ENCODE data around the gene DNAJC5G.
"Not testable (repeated sequence)": the region's sequence is repeated elsewhere in the genome, so short reads cannot be mapped to it uniquely, and the experiment has no call there.

DNAJC5G gene

DNA sequence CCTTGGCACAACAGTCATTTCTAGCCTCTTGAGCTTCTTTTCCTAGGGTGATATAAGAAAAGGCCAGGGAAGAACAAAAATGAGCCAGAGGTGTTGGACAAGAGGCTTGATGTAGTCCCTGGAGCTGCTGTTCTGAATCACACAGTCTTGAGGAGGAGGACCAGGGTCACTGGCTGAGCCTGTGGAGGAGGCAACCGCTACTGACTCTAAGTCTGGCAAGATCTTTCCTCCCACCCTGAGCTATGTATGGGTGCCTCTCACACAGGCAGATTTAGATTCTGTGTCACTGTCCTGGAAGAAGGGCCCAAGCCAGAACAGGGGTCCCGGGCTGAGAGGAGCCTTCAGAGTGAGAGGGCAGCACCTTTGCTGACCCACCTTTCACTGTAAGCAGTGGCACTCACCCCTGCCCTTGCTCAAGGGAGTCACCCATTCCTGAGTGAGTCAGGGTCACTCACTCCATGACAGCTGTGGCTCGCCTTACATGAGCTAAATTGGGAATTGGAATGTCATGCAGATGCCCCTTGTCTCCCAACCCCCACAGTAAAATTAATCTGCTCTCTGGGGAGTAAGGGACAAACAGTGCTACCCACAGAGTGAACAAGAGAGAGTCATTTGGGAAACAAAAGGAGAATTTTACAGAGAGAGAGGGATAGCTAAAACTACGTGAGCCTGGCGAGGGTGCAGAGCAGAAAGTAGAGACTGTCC is 6.8 kb downstream of the DNAJC5G start, which contains the start of gene TRIM54:
Gene TRIM54 (plus strand): TSS at position 575 of the 705 bp plus-strand sequence. CDS start 303 bp downstream, outside the sequence.
- no peak for DNase-seq (ENCODE audit: low read depth)

DNA sequence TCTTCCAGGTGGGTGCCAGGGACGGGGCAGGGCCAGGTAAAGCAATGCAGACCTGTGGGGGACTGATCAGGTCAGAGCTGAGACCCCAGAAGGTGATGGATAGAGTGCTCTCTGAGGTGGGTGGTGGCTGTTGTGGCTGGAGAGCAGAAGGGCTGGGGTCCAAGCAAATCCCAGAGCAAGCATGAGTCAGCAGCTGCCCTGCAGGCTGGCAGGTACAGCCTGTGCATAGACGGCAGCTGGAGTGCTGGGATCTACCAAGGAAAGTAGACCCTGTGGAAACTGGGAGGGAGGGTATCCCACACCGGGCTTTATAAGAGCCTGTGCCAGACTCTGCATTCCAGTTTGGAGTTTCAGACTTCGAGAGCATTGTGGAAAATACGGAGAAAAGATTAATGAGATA is 7.7 kb downstream of the DNAJC5G start:
- DNase-seq (ENCODE audit: low read depth): no peak

DNA sequence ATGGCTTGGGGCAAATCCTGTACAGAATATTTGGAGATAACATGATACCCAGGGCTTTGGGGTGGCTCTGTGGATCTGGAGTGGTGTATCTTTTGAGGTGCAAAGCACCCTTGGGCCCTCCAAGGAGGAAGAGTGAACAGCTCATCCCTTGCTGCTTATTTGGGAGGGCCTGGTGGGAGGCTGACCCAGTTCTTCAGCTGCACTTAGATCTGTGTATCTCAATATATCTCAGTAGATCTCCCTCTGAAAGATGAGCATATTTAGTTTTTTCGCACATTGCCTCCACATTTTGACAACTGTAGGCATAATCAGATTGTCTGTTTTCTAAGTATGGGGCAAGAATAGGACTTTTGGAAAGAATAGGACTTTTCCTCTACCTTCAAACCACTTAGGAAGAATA is 9.8 kb downstream of the DNAJC5G start:
- no peak for DNase-seq (ENCODE audit: low read depth)

DNA sequence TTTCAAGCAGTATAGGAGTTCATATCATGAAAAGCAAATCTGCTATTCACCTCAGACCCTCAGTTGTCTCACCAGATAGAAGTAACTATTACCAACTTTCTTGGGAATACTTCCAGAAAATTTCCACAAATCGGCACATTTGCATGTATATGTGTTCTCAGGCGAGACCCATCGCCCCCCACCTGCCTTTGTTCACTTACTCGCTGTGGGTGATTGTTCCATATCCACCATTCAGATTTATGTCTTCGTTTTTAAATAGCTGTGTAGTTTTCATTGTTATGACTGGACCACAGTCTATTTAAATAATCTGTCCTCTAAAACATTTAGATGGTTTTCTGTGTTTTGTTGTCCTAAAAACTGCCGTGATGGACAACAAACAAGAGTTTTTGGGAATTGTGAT is 10.2 kb downstream of the DNAJC5G start:
- no peak for DNase-seq (ENCODE audit: low read depth)

DNA sequence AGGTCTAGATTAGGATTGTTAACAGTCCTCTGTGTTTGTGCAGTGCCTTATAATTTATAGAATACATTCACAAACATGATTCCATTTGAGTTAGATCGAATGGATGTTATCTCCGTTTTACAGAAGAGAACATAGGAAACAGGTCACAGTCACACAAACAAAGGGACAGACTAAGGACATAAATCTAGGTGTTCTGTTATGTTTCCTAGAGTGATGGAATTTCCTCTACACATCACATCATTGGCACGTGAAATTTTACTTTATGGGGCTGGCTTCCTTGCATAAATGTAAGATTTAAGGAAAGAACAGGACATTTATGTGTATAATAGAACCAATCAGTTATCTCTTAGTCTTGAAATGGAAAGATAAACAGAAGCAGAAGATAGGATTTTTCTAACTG is 13.4 kb downstream of the DNAJC5G start:
- DNase-seq (ENCODE audit: low read depth): no peak

DNA sequence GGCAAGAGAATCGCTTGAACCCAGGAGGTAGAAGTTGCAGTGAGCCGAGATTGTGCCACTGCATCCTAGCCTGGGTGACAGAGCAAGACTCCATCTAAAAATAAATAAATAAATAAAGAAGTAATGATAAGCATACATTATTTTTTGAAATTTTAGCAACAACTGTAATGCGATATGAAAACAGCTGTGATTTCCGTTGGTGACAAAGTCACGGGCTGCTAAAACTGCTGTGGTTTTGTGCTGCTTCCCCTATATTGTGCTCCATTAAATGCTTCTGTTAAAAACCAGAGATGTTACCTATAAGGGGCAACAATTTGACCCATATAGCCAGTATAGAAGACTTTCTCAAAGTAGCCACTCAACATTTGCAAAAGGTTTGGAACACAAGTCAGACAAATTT is 15.3 kb downstream of the DNAJC5G start:
- DNase-seq (ENCODE audit: low read depth): no peak

DNA sequence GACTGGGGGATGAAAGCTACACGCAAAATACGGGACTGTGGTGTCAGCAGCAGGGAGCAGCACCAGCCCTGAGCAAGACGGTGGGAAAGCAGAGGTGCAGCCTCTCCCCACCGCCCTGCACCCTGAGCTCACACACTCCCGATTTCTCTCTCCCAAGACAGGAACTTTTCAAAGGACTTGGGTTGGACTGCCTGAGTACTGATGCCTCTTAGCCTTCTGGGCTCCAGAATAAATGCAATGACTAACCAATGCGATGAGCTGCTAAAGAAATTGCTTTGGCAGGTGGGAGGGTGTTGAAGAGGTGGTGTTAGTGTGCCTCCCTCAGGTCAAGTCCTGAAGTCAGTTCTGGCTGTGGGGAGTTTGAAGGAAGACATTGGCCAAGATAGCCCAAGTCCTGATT is 16.6 kb downstream of the DNAJC5G start:
- no peak for DNase-seq (ENCODE audit: low read depth)

DNA sequence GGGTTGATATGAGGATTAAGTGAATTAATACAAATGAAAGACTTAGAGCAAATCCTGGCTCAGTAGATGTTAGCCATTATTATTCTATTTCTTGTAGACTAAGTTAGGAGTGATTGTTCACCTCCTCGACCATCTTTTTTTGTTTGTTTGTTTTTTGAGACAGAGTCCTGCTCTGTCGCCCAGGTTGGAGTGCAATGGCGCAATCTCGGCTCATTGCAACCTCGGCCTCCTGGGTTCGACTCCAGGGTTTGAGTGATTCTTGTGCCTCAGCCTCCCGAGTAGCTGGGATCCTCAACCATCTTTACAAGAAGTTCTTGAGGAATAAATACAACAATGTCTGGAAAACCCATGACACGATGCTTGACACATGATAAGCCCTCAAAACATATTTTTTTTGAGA is 19.7 kb downstream of the DNAJC5G start:
- DNase-seq (ENCODE audit: low read depth): no peak

DNA sequence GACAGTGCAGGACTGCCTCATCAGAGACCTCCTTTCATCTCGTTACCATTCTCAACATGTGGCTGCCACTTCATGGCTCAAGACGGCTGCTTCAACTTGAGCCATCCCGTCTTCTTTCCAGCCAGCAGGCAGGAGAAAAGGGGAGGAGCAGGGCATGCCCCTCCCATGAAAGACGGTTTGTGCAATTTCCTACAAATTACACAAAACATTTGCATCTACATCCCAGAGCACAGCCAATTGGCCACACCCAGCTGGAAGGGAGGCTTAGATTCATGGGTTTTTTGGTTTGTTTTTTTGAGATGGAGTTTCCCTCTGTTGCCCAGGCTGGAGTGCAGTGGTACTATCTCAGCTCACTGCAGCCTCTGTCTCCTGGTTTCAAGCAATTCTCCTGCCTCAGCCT is 21.2 kb downstream of the DNAJC5G start:
- no peak for DNase-seq (ENCODE audit: low read depth)

DNA sequence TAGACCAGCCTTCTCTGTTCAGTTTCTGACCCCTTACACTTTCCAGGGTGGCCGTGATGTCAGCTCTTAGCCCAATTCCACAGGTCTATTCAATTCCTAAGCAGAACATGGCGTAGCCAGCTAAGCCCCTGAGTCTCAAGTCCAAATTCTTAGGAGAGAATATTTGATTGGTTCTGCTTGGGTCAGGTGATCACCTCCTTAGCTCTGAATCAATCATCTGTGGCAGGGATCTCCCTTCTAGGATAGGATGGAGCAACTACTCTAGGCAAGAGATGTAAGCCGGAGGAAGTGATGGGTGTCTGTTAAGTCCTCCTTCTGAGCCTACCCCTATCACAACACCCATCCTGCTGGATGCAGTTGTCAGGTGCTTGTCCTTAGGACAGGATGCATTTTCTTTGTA is 22.0 kb downstream of the DNAJC5G start:
- no peak for DNase-seq (ENCODE audit: low read depth)

DNA sequence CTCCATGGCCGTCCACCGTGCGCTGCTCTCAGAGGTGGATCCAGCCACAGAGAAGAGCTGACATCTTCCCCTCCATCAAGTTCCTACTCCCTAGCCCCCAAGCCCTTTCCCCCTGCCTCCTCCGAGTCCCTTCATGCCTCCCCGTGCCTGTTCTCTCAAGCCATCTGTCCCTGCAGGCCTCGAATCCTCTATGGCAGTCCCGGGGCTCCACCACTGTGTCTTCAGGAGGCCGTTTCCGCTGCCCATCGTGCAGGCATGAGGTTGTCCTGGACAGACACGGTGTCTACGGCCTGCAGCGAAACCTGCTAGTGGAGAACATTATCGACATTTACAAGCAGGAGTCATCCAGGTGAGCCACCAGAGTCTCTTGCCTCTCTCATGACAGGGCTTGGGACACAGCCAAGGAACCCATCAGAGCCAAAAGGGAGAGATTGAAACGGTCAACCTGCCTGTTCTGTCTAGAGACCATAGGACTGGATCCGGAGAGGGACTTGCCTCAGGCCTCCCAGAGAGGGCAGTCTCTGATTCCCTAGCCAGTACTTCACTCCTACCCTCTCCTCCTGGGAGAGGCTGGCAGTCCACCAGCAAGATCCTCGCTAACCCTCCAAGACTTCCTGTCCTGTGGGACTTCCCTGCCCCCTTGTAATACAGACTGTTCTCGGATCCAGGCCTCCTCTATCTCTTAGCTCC is 23.3 kb downstream of the DNAJC5G start:
- no peak for DNase-seq (ENCODE audit: low read depth)

DNA sequence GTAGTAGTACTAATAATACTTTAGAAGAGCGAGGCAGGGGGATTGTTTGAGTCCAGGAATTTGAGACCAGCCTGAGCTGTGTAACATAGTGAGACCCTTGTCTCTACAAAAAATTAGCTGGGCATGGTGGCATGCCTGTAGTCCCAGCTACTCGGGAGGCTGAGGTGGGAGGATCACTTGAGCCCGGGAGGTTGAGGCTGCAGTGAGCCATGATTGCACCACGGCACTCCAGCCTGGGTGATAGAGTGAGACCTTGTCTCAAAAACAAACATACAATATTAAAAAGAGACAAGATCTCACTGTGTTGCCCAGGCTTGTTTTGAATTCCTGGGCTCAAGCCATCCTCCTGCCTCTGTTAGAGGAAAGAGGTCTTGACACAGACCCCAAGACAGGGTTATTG is 25.4 kb downstream of the DNAJC5G start:
- not testable (repeated sequence) for DNase-seq (ENCODE audit: low read depth)

DNA sequence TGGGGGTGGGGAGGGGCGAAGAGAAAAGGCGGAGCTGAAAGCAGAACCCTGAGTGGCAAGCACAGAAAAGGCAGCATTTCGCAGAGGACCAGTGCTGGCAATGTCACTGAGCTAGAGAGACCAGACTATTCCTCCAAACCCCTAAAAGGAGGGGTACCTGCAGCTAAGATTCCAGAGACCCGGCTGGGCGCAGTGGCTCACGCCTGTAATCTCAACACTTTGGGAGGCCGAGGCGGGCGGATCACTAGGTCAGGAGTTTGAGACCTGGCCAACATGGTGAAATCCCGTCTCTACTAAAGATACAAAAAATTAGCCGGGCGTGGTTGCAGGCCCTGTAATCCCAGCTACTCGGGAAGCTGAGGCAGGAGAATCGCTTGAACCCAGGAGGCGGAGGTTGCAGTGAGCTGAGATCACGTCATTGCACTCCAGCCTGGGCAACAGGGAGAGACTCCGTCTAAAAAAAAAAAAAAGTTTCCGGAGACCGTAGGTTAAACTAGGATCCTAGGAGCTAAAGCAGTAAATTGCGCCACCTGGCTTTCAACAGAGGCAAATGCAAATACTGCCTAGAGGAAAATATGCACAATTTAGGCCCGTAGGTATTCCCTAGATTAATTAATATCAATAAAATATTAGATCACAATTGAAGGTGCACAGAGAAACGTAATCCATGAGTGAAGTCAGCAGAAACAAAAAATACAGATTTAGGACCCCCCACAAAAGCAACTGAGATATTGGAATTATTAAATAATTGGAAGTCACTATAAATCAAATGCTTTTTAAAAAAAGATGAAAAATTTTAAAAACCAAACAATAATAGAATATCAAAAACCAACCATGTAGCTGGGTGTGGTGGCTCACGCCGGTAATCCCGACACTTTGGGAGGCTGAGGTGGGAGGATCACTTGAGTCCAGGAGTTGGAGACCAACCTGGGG is 28.1 kb downstream of the DNAJC5G start:
- peak; percentile 47 for DNase-seq (ENCODE audit: low read depth)

DNA sequence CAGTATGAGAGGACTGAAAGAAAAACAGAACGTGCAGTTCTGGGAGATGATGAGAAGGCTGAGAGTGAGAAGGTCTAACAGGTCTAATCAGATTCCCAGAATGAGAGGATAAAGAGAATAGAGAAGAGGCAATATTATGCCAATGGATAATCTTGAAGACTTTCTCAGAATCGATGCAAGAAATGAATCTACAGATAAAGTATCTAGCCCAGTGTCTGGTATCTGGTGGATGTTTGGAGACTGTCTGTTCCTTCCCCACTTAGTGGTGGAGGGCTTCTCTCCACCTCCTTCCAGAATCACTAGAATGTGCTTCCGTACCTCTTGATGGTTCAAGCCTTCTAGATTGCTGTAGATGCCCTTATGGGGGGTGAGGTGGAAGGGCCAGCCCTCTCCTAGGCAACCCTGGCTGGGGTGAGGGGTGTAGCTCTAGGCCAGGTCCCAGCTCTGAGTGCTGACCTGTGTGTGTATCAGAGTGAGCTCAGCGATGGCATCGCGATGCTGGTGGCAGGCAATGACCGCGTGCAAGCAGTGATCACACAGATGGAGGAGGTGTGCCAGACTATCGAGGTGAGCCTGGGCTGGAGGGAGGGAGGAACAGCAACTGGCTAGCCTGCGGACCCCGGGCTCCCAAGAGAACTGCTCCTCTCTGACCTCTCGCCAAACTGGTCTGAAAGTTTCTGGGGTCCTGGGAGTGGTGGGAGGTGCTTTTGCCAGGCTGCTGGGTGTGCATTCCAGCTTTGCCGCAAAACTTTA is 29.4 kb downstream of the DNAJC5G start:
- DNase-seq (ENCODE audit: low read depth): no peak

DNA sequence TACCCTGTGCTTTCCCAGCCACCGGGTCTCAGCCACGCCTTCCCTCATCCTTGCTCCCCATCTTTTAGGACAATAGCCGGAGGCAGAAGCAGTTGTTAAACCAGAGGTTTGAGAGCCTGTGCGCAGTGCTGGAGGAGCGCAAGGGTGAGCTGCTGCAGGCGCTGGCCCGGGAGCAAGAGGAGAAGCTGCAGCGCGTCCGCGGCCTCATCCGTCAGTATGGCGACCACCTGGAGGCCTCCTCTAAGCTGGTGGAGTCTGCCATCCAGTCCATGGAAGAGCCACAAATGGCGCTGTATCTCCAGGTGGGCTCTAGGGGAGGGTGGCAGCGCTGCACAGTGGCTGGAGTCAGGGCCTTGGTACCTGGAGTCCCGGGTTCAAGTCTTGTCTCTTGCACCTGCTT is 30.3 kb downstream of the DNAJC5G start:
- DNase-seq (ENCODE audit: low read depth): no peak

DNA sequence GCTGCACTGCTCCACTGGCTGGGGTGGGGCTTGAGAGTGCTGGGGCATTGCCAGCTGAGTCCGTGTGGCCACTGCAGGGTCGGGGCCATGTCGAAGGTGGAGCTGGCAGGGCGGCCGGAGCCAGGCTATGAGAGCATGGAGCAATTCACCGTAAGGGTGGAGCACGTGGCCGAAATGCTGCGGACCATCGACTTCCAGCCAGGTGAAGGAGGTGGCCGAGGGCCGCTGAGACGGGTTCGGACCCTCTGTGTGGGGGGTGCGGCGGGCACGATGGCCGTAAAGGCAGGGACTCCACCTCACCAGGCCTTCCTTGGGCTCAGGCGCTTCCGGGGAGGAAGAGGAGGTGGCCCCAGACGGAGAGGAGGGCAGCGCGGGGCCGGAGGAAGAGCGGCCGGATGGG is 30.9 kb downstream of the DNAJC5G start:
- no peak for DNase-seq (ENCODE audit: low read depth)

DNA sequence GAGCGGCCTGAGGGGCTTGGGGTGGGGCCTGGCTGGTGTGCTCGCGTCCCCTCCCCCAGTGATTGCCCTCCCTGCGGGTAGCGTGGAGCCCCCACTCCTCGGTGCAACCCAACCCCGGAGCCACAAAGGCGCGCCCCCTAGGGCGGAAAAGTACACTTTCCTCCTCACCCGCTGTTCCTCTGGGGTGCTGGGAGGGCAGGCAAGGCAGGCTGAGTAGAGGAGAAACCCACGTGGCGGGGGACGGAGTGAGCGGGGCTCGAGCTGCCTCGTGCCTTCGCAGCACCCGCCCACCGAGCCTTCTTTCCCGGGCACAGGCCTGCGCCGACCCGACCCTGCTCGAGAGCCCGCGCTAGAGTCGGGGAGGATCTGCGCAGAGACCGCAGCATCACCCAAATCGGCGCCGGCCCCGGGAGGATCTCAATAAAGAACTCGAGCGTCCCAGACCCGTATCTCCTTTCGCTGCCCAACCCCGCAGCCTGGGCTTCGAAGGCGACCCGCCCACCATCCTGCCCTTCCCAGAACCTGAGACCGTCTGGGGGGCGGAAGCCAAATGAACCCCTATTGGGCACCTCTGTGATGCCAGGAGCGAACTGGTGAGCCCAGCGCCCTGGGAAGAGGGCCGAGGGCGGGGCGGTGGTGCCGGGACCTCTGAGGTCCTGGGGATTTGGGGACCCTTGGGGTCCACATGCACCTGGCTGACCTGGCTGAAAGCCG is 31.5 kb downstream of the DNAJC5G start:
- no peak for DNase-seq (ENCODE audit: low read depth)

DNA sequence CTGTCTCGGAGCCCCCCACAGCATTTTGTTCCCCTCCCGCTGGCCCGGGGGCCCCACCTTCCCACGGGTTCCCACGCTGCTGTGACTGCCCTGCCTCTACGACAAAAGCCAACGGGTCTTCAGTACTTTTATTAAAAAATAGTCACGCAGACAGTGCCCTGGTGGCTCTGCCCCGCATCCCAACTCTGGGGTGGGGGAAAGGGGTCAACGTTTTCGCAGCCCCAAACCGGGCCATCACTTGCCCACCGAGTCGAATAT is 32.0 kb downstream of the DNAJC5G start:
- DNase-seq (ENCODE audit: low read depth): no peak

DNA sequence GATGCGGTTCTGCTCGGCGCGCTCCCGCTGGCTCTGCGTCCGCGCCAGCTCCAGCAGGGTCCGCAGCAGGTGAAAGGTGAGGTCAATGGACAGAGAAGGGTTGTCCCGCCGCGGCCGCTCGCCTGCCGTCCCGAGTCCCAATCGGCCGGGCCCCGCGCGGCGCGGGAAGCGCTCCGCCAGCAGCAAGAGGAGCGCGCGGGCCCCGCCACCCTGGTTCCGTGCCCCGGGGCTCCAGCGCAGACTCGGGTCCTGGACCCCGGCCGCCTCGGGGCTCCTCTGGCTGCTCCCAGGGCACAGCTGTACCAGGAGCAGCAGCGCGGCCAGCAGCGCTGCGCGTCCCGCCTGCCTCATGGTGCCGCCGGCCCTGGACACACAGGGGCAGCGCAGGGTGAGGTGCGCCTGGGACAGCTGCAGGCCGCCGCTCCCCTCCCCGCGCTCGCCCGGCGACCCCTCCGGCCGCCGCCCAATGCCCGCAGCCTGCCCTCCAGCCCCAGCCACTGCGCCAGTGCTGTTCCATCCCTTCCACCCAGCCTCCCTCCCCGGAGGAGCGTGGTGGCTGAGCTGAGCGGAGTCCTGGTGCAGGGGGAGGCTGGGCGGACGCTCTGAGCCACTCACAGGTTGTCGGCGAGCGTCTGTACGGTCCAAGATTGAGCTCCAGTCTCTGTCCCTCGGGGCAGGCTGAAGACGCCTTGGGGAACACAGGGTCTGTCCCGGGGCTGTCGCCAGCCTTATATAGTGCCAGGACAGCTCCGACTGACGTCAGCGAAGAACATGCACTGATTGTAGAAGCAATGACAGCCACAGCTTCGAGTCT is 32.5 kb downstream of the DNAJC5G start:
- no peak for DNase-seq (ENCODE audit: low read depth)

DNA sequence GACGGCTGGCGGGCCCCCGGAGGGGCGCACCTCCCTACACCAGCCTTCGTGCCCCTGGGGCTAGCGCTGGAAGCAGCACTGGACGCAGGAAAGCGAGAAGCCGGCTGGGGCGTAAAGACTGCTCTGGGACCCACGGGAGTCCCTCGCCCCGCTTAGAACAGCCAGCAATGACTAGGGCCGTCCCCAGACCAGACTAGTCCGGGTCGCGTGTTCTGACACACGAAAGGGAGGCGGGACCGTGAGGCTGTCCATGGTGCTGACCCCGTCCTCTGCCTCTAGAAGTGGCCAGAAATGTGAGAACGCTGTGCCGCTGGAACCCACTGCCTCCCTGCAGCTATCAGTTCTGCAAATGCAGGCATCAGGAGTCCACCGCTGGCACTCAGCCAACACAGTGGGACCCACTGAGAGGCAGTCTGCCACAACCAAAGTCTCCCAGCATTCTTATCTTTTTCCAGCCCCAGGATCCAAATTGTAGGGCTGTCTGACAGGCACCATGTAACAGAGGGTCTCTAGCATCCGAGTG is 33.2 kb downstream of the DNAJC5G start, which contains the start of gene UCN:
Gene UCN (minus strand): TSS at position 87 of the 523 bp plus-strand sequence. CDS start 550 bp downstream, outside the sequence.
- no peak for DNase-seq (ENCODE audit: low read depth)

Measured in HS-5 (cell line).